HuH-7 (cell line): Measurements from ENCODE around the gene CARMIL3.
A peak's percentile ranks its signal among the peaks of the same experiment; 100 is the strongest.
"Not testable (repeated sequence)": the region's sequence is repeated elsewhere in the genome, so short reads cannot be mapped to it uniquely, and the experiment has no call there.

Experiments used
- DNase-seq: peaks from one replicate; pipeline ENCODE4 v3.0.0; 2011; ENCODE audit warnings: low spot score

CARMIL3 gene

GRCh38 chr14:24051789-24052655 lies at the start of gene CARMIL3:
Gene CARMIL3, plus strand, starts transcription at chr14:24052009. Its CDS starts 145 bp downstream, at chr14:24052154.
- peak; percentile 82 for DNase-seq

DNA sequence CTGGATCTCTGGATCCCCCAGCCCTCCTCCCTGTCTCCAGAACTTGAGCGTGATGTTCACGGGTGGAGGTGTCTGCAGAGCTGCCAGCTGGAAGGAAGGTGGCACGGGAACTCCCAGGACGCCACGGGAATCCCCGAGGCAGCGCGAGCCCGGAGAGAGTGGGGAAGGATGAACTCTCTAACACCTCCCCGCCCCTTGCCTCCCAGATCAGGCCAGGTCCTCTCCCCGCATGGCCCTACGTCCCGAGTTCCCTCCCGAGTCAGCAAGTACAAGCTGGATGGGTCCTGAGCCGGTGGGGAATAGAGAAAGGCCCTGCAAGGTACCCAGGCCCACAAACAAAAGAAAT lies 45.4 kb upstream of the CARMIL3 start:
- DNase-seq, result not testable (repeated sequence)

DNA sequence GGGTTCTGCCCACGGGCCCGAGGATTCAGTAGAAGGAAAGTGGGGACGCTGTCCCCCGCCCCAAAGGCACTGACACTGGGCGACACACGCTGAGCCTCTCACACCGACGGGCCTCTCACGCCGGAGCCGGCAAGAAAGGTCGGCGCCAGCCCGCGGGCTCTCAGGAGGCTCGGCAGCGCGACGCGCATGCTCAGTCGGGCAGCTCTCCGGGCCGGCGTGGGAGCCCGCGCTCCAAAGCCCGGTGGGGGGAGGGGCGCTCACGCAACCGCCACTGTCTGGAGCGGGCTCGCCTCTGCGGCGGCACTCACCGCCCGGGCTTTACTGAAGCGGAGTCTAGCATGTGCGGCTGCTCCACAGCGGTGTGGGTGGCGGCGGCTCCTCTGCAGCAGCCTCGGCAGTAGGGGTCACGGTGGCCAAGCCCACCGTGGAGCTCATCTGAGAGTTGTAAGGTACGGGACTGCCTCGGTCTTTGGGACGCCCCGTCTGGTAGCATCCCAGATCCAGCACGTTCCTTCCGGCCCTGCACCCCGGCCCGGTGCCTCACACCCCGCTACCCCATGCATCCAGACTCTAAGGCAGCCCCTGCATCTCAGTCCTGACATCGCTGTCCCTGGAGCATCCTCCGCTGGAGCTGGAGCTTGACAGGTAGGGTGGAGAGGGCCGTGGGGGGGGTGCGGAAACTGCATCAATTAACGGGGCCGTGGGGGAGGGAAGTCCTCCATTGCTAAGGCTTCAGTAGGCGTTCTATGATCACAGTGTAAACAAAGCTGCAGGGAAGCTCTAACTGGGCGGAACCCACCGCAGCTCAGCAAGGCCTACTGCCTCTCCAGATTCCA lies 44.8 kb upstream of the CARMIL3 start:
- not testable (repeated sequence) for DNase-seq

- no peak for DNase-seq
These were observed 40.8 kb upstream of the CARMIL3 start for GRCh38 chr14:24011051-24011450.

- DNase-seq, result not testable (repeated sequence)
These were observed 39.0 kb upstream of the CARMIL3 start for GRCh38 chr14:24012726-24013273.

GRCh38 chr14:24013654-24014514 lies 37.9 kb upstream of the CARMIL3 start:
- peak; percentile 75 for DNase-seq

GRCh38 chr14:24015745-24016144 lies 36.1 kb upstream of the CARMIL3 start:
- not testable (repeated sequence) for DNase-seq

DNA sequence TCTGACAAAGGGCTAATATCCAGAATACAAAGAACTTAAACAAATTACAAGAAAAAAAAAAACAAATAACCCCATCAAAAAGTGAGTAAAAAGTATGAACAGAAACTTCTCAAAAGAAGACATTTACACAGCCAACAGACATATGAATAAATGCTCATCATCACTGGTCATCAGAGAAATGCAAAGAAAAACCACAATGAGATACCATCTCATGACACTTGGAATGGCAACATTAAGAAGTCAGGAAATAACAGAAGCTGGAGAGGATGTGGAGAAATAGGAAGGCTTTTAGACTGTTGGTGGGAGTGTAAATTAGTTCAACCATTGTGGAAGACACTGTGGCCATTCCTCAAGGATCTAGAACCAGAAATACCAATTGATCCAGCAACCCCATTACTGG lies 32.8 kb upstream of the CARMIL3 start:
- not testable (repeated sequence) for DNase-seq

DNA sequence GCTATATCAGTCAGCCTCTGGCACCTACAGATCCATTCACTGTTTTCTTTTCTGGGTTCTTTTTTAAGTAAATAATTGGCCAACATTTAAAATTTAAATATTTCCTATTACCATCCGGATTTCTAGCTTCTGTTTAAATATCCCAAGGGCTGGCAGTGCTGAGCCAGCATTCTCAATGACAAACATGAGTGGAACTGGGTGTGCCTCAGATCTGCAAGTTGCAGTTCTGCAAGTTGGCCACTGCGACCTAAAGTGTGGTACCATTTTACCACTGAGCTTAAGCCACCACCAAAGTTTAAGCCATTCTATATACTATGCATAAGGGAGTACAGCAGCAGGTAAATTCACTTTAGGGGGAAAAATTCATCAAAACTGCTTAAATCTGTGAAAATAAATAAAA lies 31.9 kb upstream of the CARMIL3 start:
- not testable (repeated sequence) for DNase-seq

- not testable (repeated sequence) for DNase-seq
These were observed 31.3 kb upstream of the CARMIL3 start for GRCh38 chr14:24020520-24020919.

GRCh38 chr14:24024939-24025418 lies 26.8 kb upstream of the CARMIL3 start:
- not testable (repeated sequence) for DNase-seq

GRCh38 chr14:24029687-24030086 lies 22.1 kb upstream of the CARMIL3 start:
- not testable (repeated sequence) for DNase-seq

DNA sequence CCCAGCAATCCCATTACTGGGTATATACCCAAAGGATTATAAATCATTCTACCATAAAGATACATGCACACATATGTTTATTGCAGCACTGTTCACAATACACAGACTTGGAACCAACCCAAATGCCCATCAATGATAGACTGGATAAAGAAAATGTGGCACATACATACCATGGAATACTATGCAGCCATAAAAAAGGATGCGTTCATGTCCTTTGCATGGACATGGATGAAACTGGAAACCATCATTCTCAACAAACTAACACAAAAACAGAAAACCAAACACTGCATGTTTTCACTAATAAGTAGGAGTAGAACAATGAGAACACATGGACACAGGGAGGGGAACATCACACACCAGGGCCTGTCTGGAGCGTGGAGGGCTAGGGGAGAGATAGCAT lies 20.5 kb upstream of the CARMIL3 start:
- not testable (repeated sequence) for DNase-seq

DNA sequence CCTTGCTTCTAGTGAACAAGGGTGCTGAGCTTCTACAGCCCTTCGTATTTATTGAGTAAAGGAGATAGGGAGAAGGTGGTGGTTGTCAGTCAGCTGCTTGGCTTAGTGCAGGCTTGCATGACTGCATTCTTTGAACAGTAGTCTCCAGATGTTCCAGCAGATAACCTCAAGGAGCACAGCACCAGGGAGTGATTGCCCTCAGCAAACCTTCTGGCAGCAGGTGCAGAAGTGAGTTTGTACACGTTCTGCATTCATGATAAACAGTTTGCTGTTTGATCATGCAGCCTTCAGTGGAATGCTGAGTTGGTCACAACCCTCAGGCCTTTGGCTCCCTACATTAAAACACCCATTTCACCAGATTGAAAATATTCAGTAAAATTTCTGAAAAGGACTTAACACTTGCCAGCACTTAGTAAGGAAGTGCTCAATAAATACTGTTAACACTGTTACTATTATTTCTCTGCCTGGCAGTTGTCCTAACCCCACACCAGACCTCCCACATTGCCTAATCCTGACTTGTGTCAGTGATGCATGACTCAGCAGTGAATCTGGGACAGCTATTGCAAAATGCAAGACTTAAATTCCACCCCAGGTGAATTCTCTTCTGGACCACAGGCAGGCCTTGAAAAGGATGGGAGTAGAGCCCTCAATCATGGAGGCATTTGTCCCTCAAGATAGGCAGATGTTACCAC lies 18.9 kb upstream of the CARMIL3 start:
- DNase-seq, result no peak

- DNase-seq, result not testable (repeated sequence)
These were observed 16.0 kb upstream of the CARMIL3 start for GRCh38 chr14:24035769-24036168.

GRCh38 chr14:24036169-24036962 lies 15.4 kb upstream of the CARMIL3 start:
- DNase-seq, result peak; percentile 79

DNA sequence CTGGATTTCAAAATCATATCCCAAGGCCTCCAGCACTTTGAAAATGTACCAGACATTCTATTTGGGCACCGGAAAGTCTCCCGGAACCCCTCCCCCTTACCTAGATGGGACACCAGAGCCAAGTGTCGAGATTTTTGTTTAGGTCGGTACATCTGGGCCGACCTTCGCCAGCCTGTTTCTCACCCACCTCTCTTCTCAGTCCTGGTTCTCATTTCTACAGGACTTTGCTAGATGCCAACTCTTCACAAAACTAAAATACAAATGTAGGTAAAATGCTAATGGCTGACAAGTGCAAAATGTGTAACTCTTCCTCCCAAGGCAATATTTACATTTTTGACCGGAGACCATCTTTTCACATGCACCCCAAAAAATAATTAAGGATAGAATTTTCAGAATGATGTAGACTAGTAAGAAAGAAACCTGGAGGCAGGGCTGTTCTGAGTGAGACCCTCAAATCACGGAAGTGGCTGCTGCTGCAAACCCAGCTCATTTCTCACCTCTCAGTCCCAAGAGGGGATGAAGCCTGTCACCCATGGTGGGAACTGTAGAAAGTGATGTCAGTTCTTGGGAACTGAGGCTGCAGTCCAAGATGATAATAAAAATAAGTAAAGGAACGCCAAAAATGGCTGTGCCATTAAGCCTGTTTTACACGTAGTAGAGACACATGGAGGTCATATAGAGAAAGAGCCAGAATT lies 14.7 kb upstream of the CARMIL3 start:
- not testable (repeated sequence) for DNase-seq

DNA sequence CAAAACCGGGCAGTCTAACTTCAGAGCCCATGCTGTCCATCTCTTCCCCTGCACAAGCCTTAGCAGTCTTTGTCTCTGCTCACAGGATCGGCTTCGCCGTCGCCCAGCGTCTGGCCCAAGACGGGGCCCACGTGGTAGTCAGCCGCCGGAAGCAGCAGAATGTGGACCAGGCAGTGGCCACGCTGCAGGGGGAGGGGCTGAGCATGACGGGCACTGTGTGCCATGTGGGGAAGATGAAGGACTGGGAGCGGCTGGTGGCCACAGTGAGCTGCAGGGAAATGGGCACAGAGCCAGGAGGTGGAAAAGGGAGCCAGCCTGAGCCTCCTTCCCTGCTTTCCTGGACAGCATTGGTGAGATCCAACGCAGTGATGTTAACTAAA lies 14.2 kb upstream of the CARMIL3 start:
- no peak for DNase-seq

DNA sequence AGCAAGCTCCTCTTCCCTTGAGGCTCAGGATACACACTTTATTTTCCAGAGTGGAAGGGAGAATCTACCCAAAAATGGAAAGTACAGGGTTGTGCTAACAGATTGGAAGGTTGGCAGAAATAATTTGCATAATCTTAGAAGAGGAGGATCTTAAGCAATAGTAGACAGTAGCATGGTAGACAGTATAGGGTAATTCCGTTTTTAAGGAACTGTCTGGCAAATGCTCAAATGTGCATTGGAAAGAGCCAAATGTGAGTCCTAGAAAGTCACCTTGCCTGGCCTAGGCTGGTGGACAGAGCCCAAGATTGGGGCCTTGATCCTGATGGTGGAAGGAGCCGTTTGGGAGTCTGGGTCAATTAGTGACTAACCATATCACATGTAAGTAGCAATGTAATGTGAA lies 13.1 kb upstream of the CARMIL3 start:
- no peak for DNase-seq
